HepG2 (cell line): ENCODE measurements around the gene YJEFN3. TPM values are rescaled to one million over a fixed set of nuclear protein-coding genes. Genes with fewer than 3 reads are reported as not detected.

ENCODE experiments used
- ARID5B ChIP-seq: IDR thresholded peaks from 2 replicates; pipeline ENCODE4 v1.4.0; 2020; ENCODE audit warnings: mild to moderate bottlenecking, missing genetic modification reagents
- CBFB ChIP-seq: sonication (generic); formaldehyde crosslinking; IDR thresholded peaks from 2 replicates; pipeline ENCODE4 v1.4.0; 2020; ENCODE audit warnings: missing genetic modification reagents
- FOSL2 ChIP-seq: sonication (generic); formaldehyde crosslinking; IDR thresholded peaks from 2 replicates; pipeline ENCODE4 v1.4.0; 2020; ENCODE audit warnings: missing genetic modification reagents
- FOXM1 ChIP-seq: sonication (generic); formaldehyde crosslinking; IDR thresholded peaks from 2 replicates; pipeline ENCODE4 v1.5.0; 2020; ENCODE audit warnings: missing genetic modification reagents
- GABPA ChIP-seq, 2 experiments: IDR thresholded peaks; 2 replicates each; pipeline ENCODE4 v1.6.1; 2011 to 2016; ENCODE audit warnings: low read depth in 2 of 2, low read length in 1 of 2, missing biosample characterization in 1 of 2, missing genetic modification characterization in 1 of 2
- NCOA5 ChIP-seq: sonication (generic); formaldehyde crosslinking; IDR thresholded peaks from 2 replicates; pipeline ENCODE4 v1.4.0; 2020; ENCODE audit warnings: missing genetic modification reagents
- PHF5A ChIP-seq: IDR thresholded peaks from one replicate; pipeline ENCODE4 v1.6.1; 2018; ENCODE audit warnings: low read depth, missing genetic modification reagents; ENCODE audit not compliant: unreplicated experiment
- POGK ChIP-seq: sonication (generic); formaldehyde crosslinking; conservative IDR thresholded peaks from 2 replicates; pipeline ENCODE4 v1.8.0; 2022; ENCODE audit warnings: mild to moderate bottlenecking, moderate library complexity, missing genetic modification reagents
- POLR2G ChIP-seq: fragments of 200-400 bp; formaldehyde crosslinking; IDR thresholded peaks from 2 replicates; pipeline ENCODE4 v1.6.1; 2018; ENCODE audit warnings: mild to moderate bottlenecking, low read depth, low read length, moderate library complexity
- RBM22 ChIP-seq: fragments of 200-400 bp; formaldehyde crosslinking; optimal IDR thresholded peaks from 2 replicates; pipeline ENCODE3; 2017; ENCODE audit warnings: mild to moderate bottlenecking, low read length, moderate library complexity
- TBL1XR1 ChIP-seq: fragments of 150-350 bp; IDR thresholded peaks from 2 replicates; pipeline ENCODE4 v1.6.1; 2014; ENCODE audit warnings: borderline replicate concordance, low read length; ENCODE audit not compliant: partially characterized antibody
- THAP11 ChIP-seq: IDR thresholded peaks from 2 replicates; pipeline ENCODE4 v1.6.1; 2016; ENCODE audit warnings: missing biosample characterization, missing genetic modification reagents
- ZNF225 ChIP-seq: sonication (generic); formaldehyde crosslinking; IDR thresholded peaks from 2 replicates; pipeline ENCODE4 v1.4.0; 2020; ENCODE audit warnings: mild to moderate bottlenecking, missing genetic modification reagents
- ZNF382 ChIP-seq: sonication (generic); formaldehyde crosslinking; IDR thresholded peaks from 2 replicates; pipeline ENCODE4 v1.5.0; 2020; ENCODE audit warnings: missing genetic modification reagents, mild to moderate bottlenecking, borderline replicate concordance
- ZNF562 ChIP-seq: sonication (generic); formaldehyde crosslinking; IDR thresholded peaks from 2 replicates; pipeline ENCODE4 v1.8.0; 2022; ENCODE audit warnings: missing genetic modification reagents, borderline replicate concordance
- ZNF749 ChIP-seq: sonication (generic); formaldehyde crosslinking; IDR thresholded peaks from 2 replicates; pipeline ENCODE4 v1.8.0; 2022; ENCODE audit warnings: mild to moderate bottlenecking, missing genetic modification reagents, moderate library complexity, borderline replicate concordance
- ZNF777 ChIP-seq: sonication (generic); formaldehyde crosslinking; IDR thresholded peaks from 2 replicates; pipeline ENCODE4 v1.4.0; 2020; ENCODE audit warnings: missing genetic modification reagents
- ZNF850 ChIP-seq: sonication (generic); formaldehyde crosslinking; conservative IDR thresholded peaks from 2 replicates; pipeline ENCODE4 v1.9.0; 2021; ENCODE audit warnings: mild to moderate bottlenecking, missing genetic modification reagents
- polyA plus RNA-seq, 8 experiments: library from polyadenylated mRNA; depleted of rRNA in 3 of 8; stranded (reverse) in 7 of 8; unstranded in 1 of 8; fragments of >200 nt; fragmentation: Illumina TruSeq in 4 of 8; extraction: Trizol in 4 of 8; gene quantifications; 2 replicates each; pipeline versions ENCODE4 v1.2.1 to v1.2.3, GENCODE V29; 2011 to 2016; ENCODE audit warnings: low read depth in 4 of 8, missing spikeins in 1 of 8, mixed read lengths in 1 of 8; ENCODE audit not compliant: insufficient read depth in 1 of 8
- total RNA-seq, 5 experiments: library from RNA; depleted of rRNA; stranded (reverse); fragments of >200 nt; fragmentation: Illumina TruSeq; extraction: Trizol; gene quantifications; 2 replicates each; pipeline ENCODE4 v1.2.3, GENCODE V29; 2016; ENCODE audit warnings: low read depth in 1 of 5
- TF ChIP-seq, protein P1 (sequence below): sonication (generic); formaldehyde crosslinking; IDR thresholded peaks from 2 replicates; pipeline ENCODE4 v1.8.1; 2023; ENCODE audit warnings: mild to moderate bottlenecking, missing genetic modification reagents
- TF ChIP-seq, protein P2 (sequence below): sonication (generic); formaldehyde crosslinking; IDR thresholded peaks from 2 replicates; pipeline ENCODE4 v1.4.0; 2020; ENCODE audit warnings: missing genetic modification reagents

Gene YJEFN3
- total and polyA plus RNA-seq, 2 of the 13 experiments (the other 11 are each of a cell fraction or from before 2014, with no cell fraction given): 0.89 to 4.0 TPM

GRCh38 chr19:19515642-19516519 lies 12.8 kb upstream of the YJEFN3 start, which contains the start of gene NDUFA13 (continued):
- TF ChIP-seq POGK (CRISPR knock-in tag): peak; percentile 79
- TF ChIP-seq ZNF777 (CRISPR knock-in tag): peak; percentile 71
- TF ChIP-seq THAP11: peak; percentile 93
- TF ChIP-seq CBFB (CRISPR knock-in tag): peak; percentile 64; the same call in 1 of the 2 replicates
- TF ChIP-seq FOSL2: peak; percentile 58
- no peak for TF ChIP-seq ZNF850 (CRISPR knock-in tag)
- 0 out of 2 replicates have a peak, but pooled peaks have one; percentile 46 for TF ChIP-seq ZNF749 (CRISPR knock-in tag)
- no peak for TF ChIP-seq FOXM1 (CRISPR knock-in tag)
- TF ChIP-seq ZNF382 (CRISPR knock-in tag): no peak
- no peak for TF ChIP-seq TBL1XR1
- no peak for TF ChIP-seq ZNF562
- TF ChIP-seq PHF5A (CRISPR knock-in tag): no peak
- TF ChIP-seq RBM22: no peak
- TF ChIP-seq, protein P1, sequence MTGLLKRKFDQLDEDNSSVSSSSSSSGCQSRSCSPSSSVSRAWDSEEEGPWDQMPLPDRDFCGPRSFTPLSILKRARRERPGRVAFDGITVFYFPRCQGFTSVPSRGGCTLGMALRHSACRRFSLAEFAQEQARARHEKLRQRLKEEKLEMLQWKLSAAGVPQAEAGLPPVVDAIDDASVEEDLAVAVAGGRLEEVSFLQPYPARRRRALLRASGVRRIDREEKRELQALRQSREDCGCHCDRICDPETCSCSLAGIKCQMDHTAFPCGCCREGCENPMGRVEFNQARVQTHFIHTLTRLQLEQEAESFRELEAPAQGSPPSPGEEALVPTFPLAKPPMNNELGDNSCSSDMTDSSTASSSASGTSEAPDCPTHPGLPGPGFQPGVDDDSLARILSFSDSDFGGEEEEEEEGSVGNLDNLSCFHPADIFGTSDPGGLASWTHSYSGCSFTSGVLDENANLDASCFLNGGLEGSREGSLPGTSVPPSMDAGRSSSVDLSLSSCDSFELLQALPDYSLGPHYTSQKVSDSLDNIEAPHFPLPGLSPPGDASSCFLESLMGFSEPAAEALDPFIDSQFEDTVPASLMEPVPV (CRISPR knock-in tag): no peak
- peak; percentile 96 for TF ChIP-seq POLR2G
- peak; percentile 97 for TF ChIP-seq GABPA (IDR thresholded peaks at IDR 0.05; ENCODE audit: low read depth, low read length)
- TF ChIP-seq GABPA (CRISPR knock-in tag; IDR thresholded peaks at IDR 0.05; ENCODE audit: low read depth): peak; percentile 100
- no peak for TF ChIP-seq ZNF225
- no peak for TF ChIP-seq NCOA5 (CRISPR knock-in tag)
- TF ChIP-seq ARID5B (CRISPR knock-in tag): peak; percentile 39; the same call in 1 of the 2 replicates
- TF ChIP-seq, protein P2, sequence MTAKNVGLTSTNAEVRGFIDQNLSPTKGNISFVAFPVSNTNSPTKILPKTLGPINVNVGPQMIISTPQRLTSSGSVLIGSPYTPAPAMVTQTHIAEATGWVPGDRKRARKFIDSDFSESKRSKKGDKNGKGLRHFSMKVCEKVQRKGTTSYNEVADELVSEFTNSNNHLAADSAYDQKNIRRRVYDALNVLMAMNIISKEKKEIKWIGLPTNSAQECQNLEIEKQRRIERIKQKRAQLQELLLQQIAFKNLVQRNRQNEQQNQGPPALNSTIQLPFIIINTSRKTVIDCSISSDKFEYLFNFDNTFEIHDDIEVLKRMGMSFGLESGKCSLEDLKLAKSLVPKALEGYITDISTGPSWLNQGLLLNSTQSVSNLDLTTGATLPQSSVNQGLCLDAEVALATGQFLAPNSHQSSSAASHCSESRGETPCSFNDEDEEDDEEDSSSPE: peak; percentile 80
